GM19468 (cell line): ENCODE results near the gene VEZF1.

Experiments
- ATAC-seq: cut with Tn5 transposase; IDR thresholded peaks from one replicate; pipeline ENCODE4 v1.9.1; 2021; ENCODE audit warnings: mild to moderate bottlenecking, moderate library complexity, moderate number of reproducible peaks; ENCODE audit not compliant: unreplicated experiment; ENCODE audit errors: extremely low read depth

The VEZF1 gene

GRCh38 chr17:57999496-58000017 is 11.5 kb upstream of the VEZF1 start:
- ATAC-seq = no peak

GRCh38 chr17:57999010-57999495 is 11.0 kb upstream of the VEZF1 start:
- no peak for ATAC-seq

- no peak for ATAC-seq
Measured at GRCh38 chr17:57997085-57997809, 9.2 kb upstream of the VEZF1 start.

- ATAC-seq = no peak
Measured at GRCh38 chr17:57995076-57995956, 7.3 kb upstream of the VEZF1 start.

GRCh38 chr17:57994436-57994835 is 6.4 kb upstream of the VEZF1 start:
- ATAC-seq = no peak

- ATAC-seq = no peak
Measured at GRCh38 chr17:57993471-57994365, 5.7 kb upstream of the VEZF1 start.

- no peak for ATAC-seq
Measured at GRCh38 chr17:57991537-57991936, 3.5 kb upstream of the VEZF1 start.

- no peak for ATAC-seq
Measured at GRCh38 chr17:57990037-57990436, 2.0 kb upstream of the VEZF1 start.

- peak; percentile 72 for ATAC-seq
Measured at GRCh38 chr17:57988301-57989250, 522 bp upstream of the VEZF1 start.

- ATAC-seq = no peak
Measured at GRCh38 chr17:57986841-57987580, 1.0 kb downstream of the VEZF1 start.

- ATAC-seq = no peak
Measured at GRCh38 chr17:57985675-57985974, 2.4 kb downstream of the VEZF1 start.

- ATAC-seq = no peak
Measured at GRCh38 chr17:57984936-57985674, 2.9 kb downstream of the VEZF1 start.

- ATAC-seq = no peak
Measured at GRCh38 chr17:57984261-57984890, 3.7 kb downstream of the VEZF1 start.

- ATAC-seq = no peak
Measured at GRCh38 chr17:57983446-57983845, 4.6 kb downstream of the VEZF1 start.

- ATAC-seq = no peak
Measured at GRCh38 chr17:57982452-57983170, 5.4 kb downstream of the VEZF1 start.

- ATAC-seq = no peak
Measured at GRCh38 chr17:57980522-57980921, 7.5 kb downstream of the VEZF1 start.

- ATAC-seq = no peak
Measured at GRCh38 chr17:57979076-57979475, 9.0 kb downstream of the VEZF1 start.
